IPS-18a (cell line): Measurements from ENCODE around the gene MAP9.

Experiments used
- H3K27ac ChIP-seq: one replicate; pipeline ENCODE4 v1.5.1; 2013; ENCODE audit warnings: low read length
- H3K27me3 ChIP-seq: one replicate; pipeline ENCODE4 v1.6.1; 2013; ENCODE audit warnings: mild to moderate bottlenecking, low read length; ENCODE audit not compliant: control insufficient read depth, insufficient read depth
- H3K36me3 ChIP-seq: one replicate; pipeline ENCODE4 v1.6.1; 2013; ENCODE audit warnings: low read depth, low read length; ENCODE audit not compliant: control insufficient read depth
- H3K4me1 ChIP-seq: one replicate; pipeline ENCODE4 v1.6.1; 2013; ENCODE audit warnings: low read depth, low read length; ENCODE audit not compliant: control insufficient read depth
- H3K4me3 ChIP-seq: one replicate; pipeline ENCODE4 v1.5.1; 2013; ENCODE audit warnings: low read length
- H3K9ac ChIP-seq: one replicate; pipeline ENCODE4 v1.6.1; 2013; ENCODE audit warnings: mild to moderate bottlenecking, low read length, moderate library complexity
- H3K9me3 ChIP-seq: one replicate; pipeline ENCODE4 v1.6.1; 2013; ENCODE audit warnings: low read depth, low read length; ENCODE audit not compliant: control insufficient read depth

The MAP9 gene

GRCh38 chr4:155299103-155299502, 77.7 kb downstream of the MAP9 start:
- Histone ChIP-seq H3K4me1 (no peaks in the 10 kb centered on the region), H3K36me3 (no peaks in the 10 kb centered on the region), H3K9me3 (peaks cover 15% of the 10 kb centered on the region), H3K9ac (no peak overlapping the region), H3K27ac (no peak overlapping the region), H3K4me3 (no peak overlapping the region), H3K27me3 (no peaks in the 10 kb centered on the region)
